Endothelial cell of umbilical vein (primary cell): ENCODE results near the gene PUS7L. TPM values are rescaled to one million over a fixed set of nuclear protein-coding genes. Genes with fewer than 3 reads are reported as not detected.

Source experiments
- BruUV-seq: library from RNA; stranded (reverse); fragments of 400-500 nt; replicated peaks from 2 replicates; lab custom pipeline; 2021; lab: Mats Ljungman, UMichigan
- CTCF ChIA-PET: fragments of 300-600, 350-600 bp; sonication (Branson Sonifier 250); formaldehyde crosslinking; loops from one replicate; lab custom pipeline; 2021; ENCODE audit warnings: antibody characterized with exemption, inconsistent platforms; lab: Charles Lee
- POLR2A ChIA-PET: fragments of 300-600, 350-600 bp; sonication (Branson Sonifier 250); formaldehyde crosslinking; loops from one replicate; lab custom pipeline; 2021; ENCODE audit warnings: antibody characterized with exemption, inconsistent platforms; lab: Charles Lee
- DNase-seq: peaks from one replicate; pipeline ENCODE4 v3.0.0-alpha.2; 2011; ENCODE audit warnings: low read depth, low spot score
- FAIRE-seq: peaks from 2 replicates; lab custom pipeline; 2011; peaks lifted over from hg19 to GRCh38; lab: Jason Lieb, UNC
- H2AFZ ChIP-seq: 2 replicates; pipeline ENCODE4 v1.6.0; 2012; ENCODE audit warnings: low read depth, low read length, control low read depth, inconsistent platforms
- H3K27ac ChIP-seq: 2 replicates; pipeline ENCODE4 v1.5.1; 2011; ENCODE audit warnings: low read depth, mild to moderate bottlenecking, control low read depth, low read length, moderate library complexity; ENCODE audit not compliant: insufficient read depth
- H3K27me3 ChIP-seq, 2 experiments: 2 replicates each; pipeline versions ENCODE4 v1.6.0 to v1.6.1; 2011; ENCODE audit warnings: low read length in 2 of 2, mixed read lengths in 1 of 2; ENCODE audit not compliant: control insufficient read depth in 2 of 2, insufficient read depth in 2 of 2
- H3K36me3 ChIP-seq, 2 experiments: 2 replicates in 1 of 2; 3 replicates in 1 of 2; pipeline ENCODE4 v1.5.1; 2011; ENCODE audit warnings: low read length in 2 of 2, mild to moderate bottlenecking in 1 of 2, moderate library complexity in 1 of 2; ENCODE audit not compliant: control insufficient read depth in 2 of 2, insufficient read depth in 2 of 2; ENCODE audit errors: extremely low read depth in 1 of 2
- H3K4me1 ChIP-seq: 3 replicates; pipeline ENCODE4 v1.5.1; 2011; ENCODE audit warnings: mild to moderate bottlenecking, low read length; ENCODE audit not compliant: control insufficient read depth, insufficient read depth; ENCODE audit errors: extremely low read depth
- H3K4me2 ChIP-seq: 2 replicates; pipeline ENCODE4 v1.6.1; 2011; ENCODE audit warnings: low read length, control low read depth, mixed read lengths; ENCODE audit not compliant: insufficient read depth
- H3K4me3 ChIP-seq, 3 experiments: fragments of 200-600 bp in 1 of 3; sonication (generic), shearing (Covaris generic) in 1 of 3; replicated peaks in 1 of 3; 2 replicates each; pipeline ENCODE4 v1.5.1; 2011 to 2016; ENCODE audit warnings: control low read depth in 3 of 3, low read length in 3 of 3, mild to moderate bottlenecking in 2 of 3, inconsistent platforms in 1 of 3, low read depth in 1 of 3, moderate library complexity in 1 of 3; ENCODE audit not compliant: insufficient read depth in 1 of 3
- H3K79me2 ChIP-seq: 2 replicates; pipeline ENCODE4 v1.6.0; 2012; ENCODE audit warnings: low read length, inconsistent platforms; ENCODE audit not compliant: control insufficient read depth, insufficient read depth
- H3K9ac ChIP-seq: replicated peaks from 2 replicates; pipeline ENCODE3; 2011; ENCODE audit warnings: low read length, control low read depth; ENCODE audit not compliant: insufficient read depth; ENCODE audit errors: extremely low read depth
- H3K9me1 ChIP-seq: replicated peaks from 3 replicates; pipeline ENCODE4 v1.6.0; 2011; ENCODE audit warnings: mild to moderate bottlenecking, low read length; ENCODE audit not compliant: control insufficient read depth, insufficient read depth; ENCODE audit errors: extremely low read depth
- H3K9me3 ChIP-seq: replicated peaks from 2 replicates; pipeline ENCODE4 v1.5.1; 2012; ENCODE audit warnings: low read length, inconsistent platforms; ENCODE audit not compliant: control insufficient read depth, insufficient read depth
- H4K20me1 ChIP-seq: replicated peaks from 2 replicates; pipeline ENCODE3; 2011; ENCODE audit warnings: mild to moderate bottlenecking, low read length; ENCODE audit not compliant: control insufficient read depth, insufficient read depth; ENCODE audit errors: extremely low read depth
- CTCF ChIP-seq, 2 donors: IDR thresholded peaks; 1 replicate in 1 of 2; 2 replicates in 1 of 2; pipeline ENCODE4 v1.5.1; 2011; ENCODE audit warnings: low read length in 2 of 2, mild to moderate bottlenecking in 2 of 2, moderate library complexity in 2 of 2, control low read depth in 1 of 2, inconsistent platforms in 1 of 2, low read depth in 1 of 2; ENCODE audit not compliant: insufficient read depth in 1 of 2; ENCODE audit errors: extremely low read depth in 1 of 2
- EZH2 ChIP-seq: IDR thresholded peaks from 2 replicates; pipeline ENCODE4 v1.6.1; 2012; ENCODE audit warnings: borderline replicate concordance, low read depth, mild to moderate bottlenecking, moderate library complexity, low read length, inconsistent platforms; ENCODE audit not compliant: severe bottlenecking
- FOS ChIP-seq: IDR thresholded peaks from 2 replicates; pipeline ENCODE4 v1.6.1; 2011; ENCODE audit warnings: mild to moderate bottlenecking, low read length, moderate library complexity, borderline replicate concordance; ENCODE audit not compliant: insufficient read depth
- GATA2 ChIP-seq: IDR thresholded peaks from 2 replicates; pipeline ENCODE4 v1.7.0; 2011; ENCODE audit warnings: low read depth, mild to moderate bottlenecking, moderate library complexity, mixed read lengths, low read length; ENCODE audit not compliant: insufficient read length, insufficient read depth
- JUN ChIP-seq: IDR thresholded peaks from 2 replicates; pipeline ENCODE4 v1.6.1; 2011; ENCODE audit warnings: borderline replicate concordance, low read depth; ENCODE audit not compliant: insufficient read length, insufficient read depth
- MYC ChIP-seq: IDR thresholded peaks from one replicate; pipeline ENCODE4 v1.6.1; 2011; ENCODE audit warnings: mild to moderate bottlenecking, low read depth, low read length
- POLR2A ChIP-seq: IDR thresholded peaks from 2 replicates; pipeline ENCODE4 v1.6.1; 2012; ENCODE audit warnings: low read depth, mild to moderate bottlenecking, control low read depth, low read length
- POLR2AphosphoS5 ChIP-seq: IDR thresholded peaks from 2 replicates; pipeline ENCODE4 v1.6.1; 2012; ENCODE audit warnings: low read depth, mild to moderate bottlenecking, control low read depth, low read length, moderate library complexity; ENCODE audit not compliant: insufficient read depth
- dilution Hi-C: fragments of 300-500 bp; cut with MboI; formaldehyde crosslinking; loops from one replicate; pipeline ENCODE4 v1.15.0; 2019; ENCODE audit warnings: low sequenced_read_pairs; ENCODE audit not compliant: extremely low pct_ligation_motif_present
- intact Hi-C: fragments of 100-400 bp; cut with micrococcal nuclease; formaldehyde crosslinking; loops from one replicate; pipeline ENCODE4 v1.10.0; 2022
- polyA plus RNA-seq, 4 experiments: library from polyadenylated mRNA; depleted of rRNA in 3 of 4; stranded (reverse) in 3 of 4; unstranded in 1 of 4; fragments of >200 nt; gene quantifications; 2 replicates each; pipeline versions ENCODE4 v1.2.1 to v1.2.3, GENCODE V29; 2011 to 2012; ENCODE audit warnings: missing spikeins in 1 of 4
- total RNA-seq: library from RNA; stranded (reverse); gene quantifications from 2 replicates; pipeline ENCODE4 v1.2.3, GENCODE V29; 2021
- TF ChIP-seq, protein P1 (sequence below): IDR thresholded peaks from 2 replicates; pipeline ENCODE4 v1.6.1; 2011; ENCODE audit not compliant: insufficient read depth, insufficient read length

PUS7L gene
- total and polyA plus RNA-seq, 2 donors (not counting 3 experiments of a cell fraction or from before 2014, with no cell fraction given): 1.8 to 13.1 TPM

GRCh38 chr12:43763769-43764168, 5.2 kb upstream of the PUS7L start:
- Histone ChIP-seq H3K36me3 (no peaks in the 10 kb centered on the region), H3K27ac (no peak overlapping the region), H4K20me1 (no peaks in the 10 kb centered on the region), H3K9me1 (no peaks in the 10 kb centered on the region), H3K27me3 (no peaks in the 10 kb centered on the region), H3K4me1 (peaks cover 9% of the 10 kb centered on the region), H3K4me2 (no peak overlapping the region), H3K4me3 (no peak overlapping the region), H2AFZ (no peak overlapping the region), H3K9ac (no peak overlapping the region), H3K79me2 (peaks cover 5% of the 10 kb centered on the region), H3K9me3 (no peaks in the 10 kb centered on the region)
- no peak for FAIRE-seq
- TF ChIP-seq EZH2 (no peak), GATA2 (no peak), POLR2A (no peak), MYC (no peak), POLR2AphosphoS5 (no peak), JUN (no peak), CTCF (IDR thresholded peaks at IDR 0.05; ENCODE audit: extremely low read depth in 1 of 2, insufficient read depth in 1 of 2, low read depth in 1 of 2, low read length in 2 of 2) (no peak), FOS (no peak)
- TF ChIP-seq, protein P1, sequence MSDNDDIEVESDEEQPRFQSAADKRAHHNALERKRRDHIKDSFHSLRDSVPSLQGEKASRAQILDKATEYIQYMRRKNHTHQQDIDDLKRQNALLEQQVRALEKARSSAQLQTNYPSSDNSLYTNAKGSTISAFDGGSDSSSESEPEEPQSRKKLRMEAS: no peak
- CTCF ChIA-PET: interaction anchor here (1.1 to 2.3 kb wide), 3 partner anchors 8 to 39 kb away, joined by 3 to 5 read pairs (median 5); no protein-coding TSS in a partner anchor
- BruUV-seq: no TSS peak
- dilution Hi-C loops: no loop called here
- intact Hi-C loops: no loop called here
- POLR2A ChIA-PET: no interaction called here
- no peak for DNase-seq
